HCT116 (cell line): ENCODE data around the gene MED31. TPM values are rescaled to one million over a fixed set of nuclear protein-coding genes. Genes with fewer than 3 reads are reported as not detected.

ENCODE experiments used
- microRNA-seq: library from miRNA; unstranded; fragments of <30 nt; microRNA quantifications from one replicate; pipeline ENCODE4, GENCODE V29; 2016; ENCODE audit warnings: borderline number of aligned reads
- total RNA-seq: library from RNA; stranded (reverse); gene quantifications from one replicate; pipeline ENCODE4 v1.2.1, GENCODE V29; 2021; ENCODE audit not compliant: unreplicated experiment

MED31 gene
- total RNA-seq, 1 experiment from 2014 or later: 20.3 TPM

Small RNA genes lying within 50 kb of the gene (microRNA-seq; reads per million reads assigned to microRNA genes)
- gene MIR4520-1 (not detected), gene MIR4520-2 (not detected)

Other genes starting within 250 kb of the MED31 start
- not detected for gene AIPL1, start 216.5 kb downstream of the MED31 start, total RNA-seq
- gene PIMREG, start 207.2 kb downstream of the MED31 start, total RNA-seq: 57.0 TPM
- 4.2 TPM for gene PITPNM3, start 95.0 kb downstream of the MED31 start, total RNA-seq
- gene KIAA0753, start 10.9 kb downstream of the MED31 start, total RNA-seq: 18.3 TPM
- gene TXNDC17, start 10.5 kb downstream of the MED31 start, total RNA-seq: 121 TPM
- 0.76 TPM for gene C17orf100, start 157 bp upstream of the MED31 start, total RNA-seq
- gene SLC13A5, start 61.8 kb upstream of the MED31 start, total RNA-seq: 0.07 TPM
- 0.25 TPM for gene XAF1, start 104.4 kb upstream of the MED31 start, total RNA-seq
- not detected for gene FBXO39, start 124.6 kb upstream of the MED31 start, total RNA-seq
- gene TEKT1, start 180.1 kb upstream of the MED31 start, total RNA-seq: not detected